Gastrocnemius medialis (tissue), 4 donors: ENCODE data around the gene PROZ. TPM values are rescaled to one million over a fixed set of nuclear protein-coding genes. Genes with fewer than 3 reads are reported as not detected.

Source experiments
- ATAC-seq, 2 donors: fragments of 150-250 bp; one replicate each; pipeline ENCODE4 v1.9.1; 2016
- DNase-seq, 2 donors: peaks; one replicate each; pipeline ENCODE4 v3.0.0-alpha.2; 2019
- H3K27ac ChIP-seq, 4 donors: fragments of 200-600 bp; sonication (generic); 1 replicate in 1 of 4; 2 replicates in 3 of 4; pipeline ENCODE4 v1.5.1; 2016 to 2018; ENCODE audit warnings: mild to moderate bottlenecking in 2 of 4, moderate library complexity in 1 of 4
- H3K27me3 ChIP-seq, 3 donors: fragments of 200-600 bp; sonication (generic) in 2 of 3; 1 replicate in 1 of 3; 2 replicates in 2 of 3; pipeline versions ENCODE4 v1.5.1 to v1.6.0; 2016 to 2019; ENCODE audit warnings: mild to moderate bottlenecking in 1 of 3, moderate library complexity in 1 of 3
- H3K36me3 ChIP-seq, 2 donors: fragments of 200-600 bp; sonication (generic) in 1 of 2; one replicate each; pipeline ENCODE4 v1.5.1; 2017 to 2018
- H3K4me1 ChIP-seq, 2 donors: fragments of 200-600 bp; sonication (generic) in 1 of 2; one replicate each; pipeline ENCODE4 v1.5.1; 2016 to 2017; ENCODE audit warnings: mild to moderate bottlenecking in 2 of 2
- H3K4me3 ChIP-seq, 4 donors: fragments of 200-600 bp; sonication (generic) in 3 of 4; 1 replicate in 1 of 4; 2 replicates in 3 of 4; pipeline ENCODE4 v1.5.1; 2016 to 2019; ENCODE audit warnings: mild to moderate bottlenecking in 2 of 4
- H3K9me3 ChIP-seq, 3 donors: fragments of 200-600 bp; sonication (generic) in 2 of 3; 1 replicate in 1 of 3; 2 replicates in 2 of 3; pipeline ENCODE4 v1.5.1; 2016 to 2019
- CTCF ChIP-seq, 5 experiments: fragments of 450-650 bp in 3 of 5; fragments of 200-600 bp in 2 of 5; sonication (generic) in 2 of 5; IDR thresholded peaks in 4 of 5; conservative IDR thresholded peaks in 1 of 5; 1 replicate in 4 of 5; 2 replicates in 1 of 5; pipeline ENCODE4 v1.5.1; 2016 to 2019; ENCODE audit warnings: antibody characterized with exemption in 5 of 5, mild to moderate bottlenecking in 3 of 5, moderate library complexity in 3 of 5
- POLR2A ChIP-seq, 2 donors: fragments of 450-650 bp; IDR thresholded peaks; one replicate each; pipeline ENCODE4 v1.6.1; 2017; ENCODE audit warnings: antibody characterized with exemption in 2 of 2, mild to moderate bottlenecking in 2 of 2, moderate library complexity in 2 of 2
- in situ Hi-C, 4 donors: fragments of 200-750 bp; cut with MboI; loops; one replicate each; pipeline versions ENCODE4 v1.15.0 to v1.8.0; 2017; ENCODE audit warnings: low sequenced_read_pairs in 4 of 4
- intact Hi-C: fragments of 100-400 bp; cut with DNase I; formaldehyde crosslinking; loops from one replicate; pipeline ENCODE4 v1.15.1; 2023; ENCODE audit warnings: low total_unique reads
- total RNA-seq, 4 donors: library from RNA; depleted of rRNA; stranded (reverse); fragments of >200 nt; gene quantifications; one replicate each; pipeline versions ENCODE4 v1.1.0 to v1.2.3, GENCODE V29; 2016

PROZ gene
- total RNA-seq, 4 donors from 2014 or later: not detected

GRCh38 chr13:113219256-113219940, 61.0 kb downstream of the PROZ start:
- Histone ChIP-seq H3K27me3 (no peaks in the 10 kb centered on the region), H3K4me3 (no peak overlapping the region), H3K4me1 (peaks cover 53 to 65% of the 10 kb centered on the region in 2 donors), H3K9me3 (no peaks in the 10 kb centered on the region), H3K36me3 (peaks cover 0 to 10% of the 10 kb centered on the region in 2 donors), H3K27ac (peak overlapping the region; percentile 92 to 100 (median 97))
- TF ChIP-seq CTCF (IDR thresholded peaks at IDR 0.05 in 4 of 5, conservative IDR thresholded peaks at IDR 0.05 in 1 of 5) (no peak), POLR2A (IDR thresholded peaks at IDR 0.05) (no peak)
- DNase-seq: no peak
- intact Hi-C loops: no loop called here
- ATAC-seq: no peak
- in situ Hi-C loops: loop anchor here in 1 of 4 donors (10.0 kb wide), 1 partner anchor 75 kb away; the partner anchor contains the start of gene LAMP1

- H3K36me3 ChIP-seq: peaks cover 0 to 16% of the 10 kb centered on the region in 2 donors
- no peak for ATAC-seq
Measured at GRCh38 chr13:113220141-113220598, 61.7 kb downstream of the PROZ start.

GRCh38 chr13:113220877-113221276, 62.4 kb downstream of the PROZ start:
- no peaks in the 10 kb centered on the region for H3K27me3 ChIP-seq
- in situ Hi-C loops: no loop called here
- H3K27ac ChIP-seq: peak overlapping the region in 3 of 4 donors; percentile 5 to 100 (median 100)
- peak in 2 of 5 experiments; percentile 22 to 31 for TF ChIP-seq CTCF (IDR thresholded peaks at IDR 0.05 in 4 of 5, conservative IDR thresholded peaks at IDR 0.05 in 1 of 5)
- no peak for TF ChIP-seq POLR2A (IDR thresholded peaks at IDR 0.05)
- H3K4me3 ChIP-seq: no peak overlapping the region
- peaks cover 38 to 50% of the 10 kb centered on the region in 2 donors for H3K4me1 ChIP-seq
- no peaks in the 10 kb centered on the region for H3K9me3 ChIP-seq
- H3K36me3 ChIP-seq: peaks cover 0 to 23% of the 10 kb centered on the region in 2 donors
- ATAC-seq (no peak), DNase-seq (no peak)
- intact Hi-C loops: no loop called here

More at GRCh38 chr13:113220141-113220598, 61.7 kb downstream of the PROZ start:
- H3K27me3 ChIP-seq: no peaks in the 10 kb centered on the region
- no peak for TF ChIP-seq POLR2A (IDR thresholded peaks at IDR 0.05)
- TF ChIP-seq CTCF (IDR thresholded peaks at IDR 0.05 in 4 of 5, conservative IDR thresholded peaks at IDR 0.05 in 1 of 5): no peak
- in situ Hi-C loops (no loop called here), intact Hi-C loops (no loop called here)
- no peak overlapping the region for H3K4me3 ChIP-seq
- no peaks in the 10 kb centered on the region for H3K9me3 ChIP-seq
- no peak for DNase-seq
- peak overlapping the region; percentile 92 to 100 (median 97) for H3K27ac ChIP-seq
- peaks cover 45 to 57% of the 10 kb centered on the region in 2 donors for H3K4me1 ChIP-seq

Other genes starting within 250 kb of the PROZ start
- 10 to 100 TPM; 16.1 to 21.2 (median 19.4) TPM for gene MCF2L, start 189.4 kb upstream of the PROZ start, total RNA-seq
- 1 to 10 TPM in 1 of 4 donors, under 1 TPM in 1, not detected in 2; 0.20 to 1.2 TPM for gene F7, start 52.9 kb upstream of the PROZ start, total RNA-seq
- 1 to 10 TPM in 3 of 4 donors, under 1 TPM in 1; 1.00 to 4.8 (median 2.4) TPM for gene F10, start 35.8 kb upstream of the PROZ start, total RNA-seq
- 10 to 100 TPM; 26.4 to 45.6 (median 28.0) TPM for gene PCID2, start 50.0 kb downstream of the PROZ start, total RNA-seq
- gene CUL4A, start 51.0 kb downstream of the PROZ start, total RNA-seq: 100 to 1,000 TPM; 232 to 319 (median 234) TPM
- gene LAMP1, start 138.6 kb downstream of the PROZ start, total RNA-seq: 10 to 100 TPM; 36.4 to 80.9 (median 66.9) TPM
- 1 to 10 TPM; 2.6 to 8.8 (median 6.0) TPM for gene GRTP1, start 205.5 kb downstream of the PROZ start, total RNA-seq